GM19468 (cell line): Measurements from ENCODE around the gene MTX3.

Source experiments
- ATAC-seq: cut with Tn5 transposase; IDR thresholded peaks from one replicate; pipeline ENCODE4 v1.9.1; 2021; ENCODE audit warnings: mild to moderate bottlenecking, moderate library complexity, moderate number of reproducible peaks; ENCODE audit not compliant: unreplicated experiment; ENCODE audit errors: extremely low read depth

MTX3 gene, protein sequence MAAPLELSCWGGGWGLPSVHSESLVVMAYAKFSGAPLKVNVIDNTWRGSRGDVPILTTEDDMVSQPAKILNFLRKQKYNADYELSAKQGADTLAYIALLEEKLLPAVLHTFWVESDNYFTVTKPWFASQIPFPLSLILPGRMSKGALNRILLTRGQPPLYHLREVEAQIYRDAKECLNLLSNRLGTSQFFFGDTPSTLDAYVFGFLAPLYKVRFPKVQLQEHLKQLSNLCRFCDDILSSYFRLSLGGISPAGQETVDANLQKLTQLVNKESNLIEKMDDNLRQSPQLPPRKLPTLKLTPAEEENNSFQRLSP

GRCh38 chr5:79990598-79991507, at the start of gene MTX3:
TSS of gene MTX3 (minus strand) at chr5:79991262. CDS start at chr5:79991238, 24 bp downstream.
- peak; percentile 36 for ATAC-seq

DNA sequence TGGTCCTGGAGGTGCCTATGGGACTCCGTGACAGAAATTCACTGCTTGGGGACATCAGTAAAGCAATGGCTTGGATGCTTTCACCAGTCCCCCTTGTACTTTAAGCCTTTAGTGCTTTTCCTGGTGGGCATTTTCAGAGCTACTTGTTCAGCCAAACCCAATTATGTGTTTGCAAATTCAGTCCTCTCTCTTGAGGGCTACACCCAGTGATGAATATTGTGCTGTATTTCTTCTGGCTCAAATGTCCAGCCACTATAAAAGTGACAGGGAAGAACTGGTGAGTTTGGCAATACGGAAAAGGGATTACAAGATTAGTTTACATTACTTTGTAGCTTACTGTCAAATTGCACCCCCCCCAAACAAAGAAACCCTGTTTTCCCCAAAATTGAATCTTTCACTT, 48.6 kb upstream of the MTX3 start:
- no peak for ATAC-seq

- no peak for ATAC-seq
Measured at GRCh38 chr5:80037366-80037765, 46.3 kb upstream of the MTX3 start.

- no peak for ATAC-seq
Measured at GRCh38 chr5:80036615-80037014, 45.6 kb upstream of the MTX3 start.

- no peak for ATAC-seq
Measured at GRCh38 chr5:80035839-80036238, 44.8 kb upstream of the MTX3 start.

DNA sequence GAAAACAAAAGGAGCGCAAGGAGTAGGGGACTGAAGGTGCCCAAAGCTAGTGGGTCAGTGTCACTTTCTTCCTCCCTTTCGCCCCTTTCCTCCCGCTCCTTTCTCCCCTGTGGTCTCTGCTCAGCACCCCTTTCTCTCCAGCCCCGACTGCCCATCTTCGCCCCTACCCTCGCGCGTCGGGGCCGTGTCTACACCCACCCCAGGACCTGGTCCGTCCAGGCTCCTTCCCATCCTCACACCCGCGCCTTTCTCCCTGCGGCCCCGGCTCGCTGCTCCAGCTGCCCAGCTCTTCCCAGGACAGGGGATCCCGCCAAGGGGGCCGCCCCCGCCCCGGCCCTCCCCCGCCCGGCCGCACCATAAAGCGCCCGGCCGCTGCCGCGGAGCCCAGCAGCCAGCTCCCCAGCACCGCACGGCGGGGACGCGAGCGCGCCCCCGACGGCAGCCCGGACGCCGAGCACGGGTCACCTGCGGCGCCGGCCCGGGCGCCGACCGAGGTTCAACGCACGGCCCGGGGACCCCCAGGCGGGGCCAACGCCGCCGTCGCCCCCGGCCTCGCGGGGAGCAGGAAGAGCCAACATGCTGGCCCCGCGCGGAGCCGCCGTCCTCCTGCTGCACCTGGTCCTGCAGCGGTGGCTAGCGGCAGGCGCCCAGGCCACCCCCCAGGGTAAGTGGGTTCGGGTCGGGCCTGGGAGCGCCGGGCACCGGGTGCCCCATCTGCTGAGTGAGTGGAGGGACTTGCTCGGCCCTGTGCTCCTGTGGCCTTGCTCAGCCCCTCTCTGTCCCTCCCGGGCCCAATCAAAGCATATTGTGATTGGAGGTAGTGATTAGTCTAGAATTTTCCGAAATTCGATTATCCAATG, 44.1 kb upstream of the MTX3 start, which contains the start of gene THBS4:
Gene THBS4, plus strand, starts transcription at position 387 of the 860 bp plus-strand sequence. Its CDS starts 190 bp downstream, at position 577.
- no peak for ATAC-seq

- no peak for ATAC-seq
Measured at GRCh38 chr5:80034559-80034958, 43.5 kb upstream of the MTX3 start.

DNA sequence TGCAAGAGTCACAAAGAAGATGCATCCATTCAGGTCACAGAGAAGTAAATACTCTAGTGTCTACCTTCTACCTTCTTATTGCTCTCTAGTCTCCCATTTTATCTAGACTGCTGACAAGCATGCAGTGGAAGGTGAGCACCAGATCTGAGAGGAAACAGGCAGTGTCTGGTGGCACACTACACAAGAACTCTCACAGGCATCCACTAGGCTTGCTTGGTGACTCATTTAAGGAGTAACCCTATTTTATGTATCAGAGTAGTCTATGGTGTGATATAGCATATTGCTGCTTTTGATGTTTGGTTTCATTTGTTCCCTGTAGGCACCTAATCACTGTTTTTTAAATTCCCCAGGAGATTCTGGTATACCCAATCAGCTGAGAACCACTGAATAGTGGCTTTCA, 42.5 kb upstream of the MTX3 start:
- no peak for ATAC-seq

DNA sequence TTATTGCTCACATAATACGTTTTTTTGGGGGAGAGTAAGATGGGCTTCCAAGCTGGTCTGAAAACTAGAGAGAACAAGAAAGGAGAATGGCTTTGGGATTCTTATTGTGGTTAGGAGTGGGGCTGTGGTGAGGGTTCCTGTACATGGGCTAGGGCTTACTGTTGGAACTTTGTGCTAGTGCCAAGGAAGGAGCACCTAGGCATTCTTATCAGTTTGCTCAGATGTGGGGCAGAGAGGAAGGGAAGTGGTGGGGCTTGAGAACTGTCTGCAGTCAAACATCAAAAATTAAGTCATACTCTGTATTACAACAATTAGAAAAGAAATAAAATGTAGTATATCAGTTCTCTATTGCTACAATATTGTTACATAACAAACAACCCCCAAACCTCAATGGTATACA, 40.0 kb upstream of the MTX3 start:
- no peak for ATAC-seq

DNA sequence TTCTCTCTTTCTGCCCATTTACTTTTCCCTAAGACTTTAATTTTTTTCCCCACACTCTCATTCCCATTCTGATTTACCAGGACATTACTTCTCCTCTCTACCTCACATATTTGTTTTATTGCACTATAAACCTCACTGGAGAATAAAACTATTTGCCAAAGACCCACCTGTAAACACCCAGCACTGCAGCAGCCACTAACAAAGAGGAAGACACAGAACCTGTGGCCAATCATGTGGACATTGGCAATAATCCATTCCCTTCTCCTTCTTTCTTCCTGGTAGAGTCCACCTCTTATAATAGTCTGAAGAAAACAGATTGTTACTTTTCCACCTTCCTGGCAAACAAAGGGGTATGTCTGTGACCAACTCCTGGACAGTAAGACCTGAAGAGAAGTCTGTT, 35.8 kb upstream of the MTX3 start:
- ATAC-seq, result no peak

DNA sequence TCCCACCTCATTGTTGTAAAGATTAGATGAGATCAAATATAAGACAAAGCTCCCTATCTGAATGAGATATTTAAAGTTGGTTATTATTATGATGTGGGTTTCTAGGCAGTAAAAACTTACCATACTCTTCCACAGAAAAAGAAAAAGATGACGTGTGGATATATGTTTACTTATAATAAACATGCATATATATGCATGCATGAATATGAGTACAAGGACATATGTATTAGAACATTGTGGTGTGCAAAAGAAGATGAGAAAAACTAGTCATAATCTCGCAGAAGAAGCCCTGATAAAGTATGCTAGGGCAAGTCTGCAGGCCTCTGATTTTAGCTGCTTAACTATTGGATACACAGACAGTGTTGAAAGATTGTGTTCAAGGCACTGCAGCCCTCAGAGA, 34.0 kb upstream of the MTX3 start:
- ATAC-seq, result no peak

DNA sequence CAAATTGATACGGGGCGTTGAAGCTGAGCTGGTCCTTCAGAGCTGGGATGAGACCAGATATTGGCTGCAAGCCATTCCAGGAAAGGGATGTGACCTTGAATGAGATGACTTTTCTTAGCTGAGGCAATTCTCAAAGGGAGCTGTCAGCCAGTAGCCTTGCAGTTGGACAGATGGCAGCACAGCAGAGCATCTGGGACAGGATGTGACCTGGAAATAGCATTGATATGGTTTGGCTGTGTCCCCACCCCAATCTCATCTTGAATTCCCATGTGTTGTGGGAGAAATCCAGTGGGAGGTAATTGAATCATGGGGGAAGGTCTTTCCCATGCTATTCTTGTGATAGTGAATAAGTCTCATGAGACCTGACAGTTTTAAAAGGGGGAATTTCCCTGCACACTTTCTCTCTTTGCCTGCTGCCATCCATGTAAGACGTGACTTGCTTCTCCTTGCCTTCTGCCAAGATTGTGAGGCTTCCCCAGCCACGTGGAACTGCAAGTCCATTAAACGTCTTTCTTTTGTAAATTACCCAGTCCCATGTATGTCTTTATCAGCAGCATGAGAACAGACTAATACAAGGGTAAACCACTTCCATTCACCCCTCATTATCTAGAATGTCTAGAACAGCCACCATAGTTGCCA, 19.8 kb upstream of the MTX3 start:
- no peak for ATAC-seq

GRCh38 chr5:80008995-80009765, 18.1 kb upstream of the MTX3 start:
- ATAC-seq, result no peak

DNA sequence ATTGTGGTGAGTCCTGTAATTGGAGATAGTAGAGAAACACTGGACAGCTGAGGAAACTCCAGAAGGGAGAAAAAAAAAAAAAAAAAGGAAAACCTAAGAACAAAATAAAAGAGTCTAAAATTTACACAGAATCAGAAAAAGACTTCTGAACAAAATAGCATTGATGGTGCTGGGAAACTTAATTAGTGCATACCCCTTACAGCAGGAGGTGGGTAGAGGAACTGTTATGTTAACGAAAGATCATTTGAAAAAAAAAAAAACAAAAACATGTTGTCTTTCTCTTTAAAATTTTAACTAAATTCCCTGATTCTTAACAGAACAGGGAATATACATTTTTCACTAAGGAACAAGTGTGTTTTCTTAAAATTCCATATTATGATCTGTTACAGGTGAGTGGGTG, 11.6 kb upstream of the MTX3 start:
- ATAC-seq, result no peak

DNA sequence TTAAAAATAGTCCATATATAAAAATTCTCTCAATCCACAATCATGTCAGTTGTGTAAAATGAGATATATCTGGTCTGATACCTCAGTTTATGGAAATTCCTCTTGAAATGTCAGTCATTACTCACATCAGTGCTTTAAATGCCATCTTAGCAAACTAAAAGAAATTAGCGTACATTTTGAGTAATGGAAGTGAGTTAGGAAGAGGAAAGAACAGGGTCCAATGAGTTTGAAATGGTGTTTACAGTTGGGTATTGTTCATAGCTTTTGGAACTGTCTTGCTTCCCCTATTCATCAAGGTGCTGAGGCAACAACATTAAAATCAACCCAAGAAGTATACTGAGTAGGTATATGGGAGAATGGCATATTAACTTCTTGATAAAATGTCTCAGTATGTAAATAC, 8.7 kb upstream of the MTX3 start:
- no peak for ATAC-seq

DNA sequence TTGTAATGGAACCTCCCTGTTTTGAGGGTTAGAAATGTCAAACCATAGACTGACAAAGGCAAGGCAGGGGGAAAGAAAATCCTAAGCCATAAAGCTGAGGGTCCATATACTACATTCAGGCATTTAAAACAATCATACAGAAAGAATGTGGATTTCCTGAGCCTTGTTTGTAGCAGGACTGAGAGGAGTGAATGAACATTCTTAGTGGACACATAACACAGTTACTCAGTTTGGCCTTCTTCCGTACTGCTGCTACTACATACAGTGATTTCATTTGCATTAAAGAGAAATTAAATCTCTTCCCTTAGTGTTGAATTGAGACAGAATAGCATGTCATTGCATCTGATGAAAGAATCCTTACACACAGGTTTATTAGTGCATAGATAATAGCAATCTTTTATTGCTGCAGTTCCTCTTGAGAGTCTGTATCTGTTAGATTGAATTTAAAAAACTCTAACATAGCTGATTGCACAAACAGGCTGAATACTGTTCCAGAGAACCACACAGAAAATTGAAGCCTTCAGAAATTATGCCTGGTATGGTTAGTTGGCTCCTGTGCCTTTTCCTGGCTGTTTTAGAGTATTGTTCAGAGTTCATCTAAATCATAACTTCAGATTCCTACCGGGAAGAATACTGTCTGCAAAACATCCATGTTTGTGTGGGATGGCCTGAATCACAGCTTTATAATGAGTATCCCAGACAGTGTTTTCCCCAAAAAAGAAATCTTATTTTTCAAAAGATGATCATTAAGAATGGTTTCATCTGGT, 2.0 kb upstream of the MTX3 start:
- no peak for ATAC-seq

- ATAC-seq, result no peak
Measured at GRCh38 chr5:79990205-79990597, 861 bp downstream of the MTX3 start.

- no peak for ATAC-seq
Measured at GRCh38 chr5:79986260-79986659, 4.8 kb downstream of the MTX3 start.

GRCh38 chr5:79985288-79985687, 5.8 kb downstream of the MTX3 start:
- ATAC-seq, result no peak
